KBM-7 (cell line): Measurements from ENCODE around the gene ZNF585A.
"Not testable (repeated sequence)": the region's sequence is repeated elsewhere in the genome, so short reads cannot be mapped to it uniquely, and the experiment has no call there.

ENCODE experiments used
- DNase-seq: peaks from one replicate; pipeline ENCODE4 v3.0.0-alpha.2; 2015
- in situ Hi-C: fragments of 300-500 bp; cut with MboI; formaldehyde crosslinking; loops from 2 replicates; pipeline ENCODE4 v1.14.3; 2020; ENCODE audit warnings: low sequenced_read_pairs, low pct_unique_long_range_greater_than_20kb, mixed read lengths

The ZNF585A gene

DNA sequence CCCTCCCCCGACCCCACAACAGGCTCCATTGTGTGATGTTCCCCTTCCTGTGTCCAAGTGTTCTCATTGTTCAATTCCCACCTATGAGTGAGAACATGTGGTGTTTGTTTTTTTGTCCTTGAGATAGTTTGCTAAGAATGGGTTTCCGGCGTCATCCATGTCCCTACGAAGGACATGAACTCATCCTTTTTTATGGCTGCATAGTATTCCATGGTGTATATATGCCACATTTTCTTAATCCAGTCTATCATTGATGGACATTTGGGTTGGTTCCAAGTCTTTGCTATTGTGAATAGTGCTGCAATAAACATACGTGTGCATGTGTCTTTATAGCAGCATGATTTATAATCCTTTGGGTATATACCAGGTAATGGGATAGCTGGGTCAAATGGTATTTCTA, 68.4 kb downstream of the ZNF585A start:
- DNase-seq, in situ Hi-C loops: not testable (repeated sequence)

DNA sequence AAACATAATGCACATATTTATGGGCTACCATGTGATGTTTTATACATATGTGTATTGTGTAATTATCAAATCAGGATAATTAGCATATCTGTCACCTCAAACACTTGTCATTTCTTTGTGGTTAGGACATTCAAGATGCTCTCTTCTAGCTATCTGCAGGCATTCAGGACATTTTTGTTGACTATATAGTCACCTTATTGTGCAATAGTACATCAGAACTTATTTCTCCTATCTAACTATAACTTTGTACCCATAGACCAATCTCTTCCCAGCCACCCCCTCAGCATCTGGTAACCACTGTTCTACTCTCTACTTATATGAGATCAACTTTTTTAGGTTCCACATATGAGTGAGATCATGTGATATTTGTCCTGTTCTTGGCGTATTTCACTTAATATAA, 73.9 kb downstream of the ZNF585A start:
- no peak for DNase-seq

DNA sequence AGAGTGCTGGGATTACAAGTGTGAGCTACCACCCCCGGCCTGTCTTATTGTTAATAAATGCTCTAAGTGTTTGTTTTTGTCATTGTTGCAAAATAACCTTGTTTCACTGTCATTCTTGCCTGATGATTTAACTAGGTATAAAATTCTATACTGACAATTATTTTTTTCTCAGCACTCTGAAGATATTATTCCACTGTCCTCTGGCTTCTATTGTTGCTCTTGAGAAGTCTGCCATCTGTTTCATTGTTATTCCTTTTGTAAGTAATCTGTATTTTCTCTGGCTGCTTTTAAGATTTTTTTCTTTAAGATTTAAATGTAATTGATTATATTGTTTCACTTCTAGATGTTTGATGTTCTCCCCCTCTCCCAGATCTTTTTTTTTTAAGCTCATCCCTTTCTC, 76.6 kb downstream of the ZNF585A start:
- in situ Hi-C loops = no loop called here
- DNase-seq = no peak

More for the DNA sequence above, 73.9 kb downstream of the ZNF585A start:
- in situ Hi-C loops = no loop called here
